ENCODE measurements around the gene OR1N2. TPM values are rescaled to one million over a fixed set of nuclear protein-coding genes. Genes with fewer than 3 reads are reported as not detected.
"Not testable (repeated sequence)": the region's sequence is repeated elsewhere in the genome, so short reads cannot be mapped to it uniquely, and the experiment has no call there.

Gene OR1N2
- not detected for polyA plus RNA-seq (ENCODE audit: insufficient read length in 4 of 4)

- no peak for DNase-seq (ENCODE audit: low read depth in 4 of 4, low spot score in 2 of 4)
Measured at GRCh38 chr9:122552812-122553211, at the start of gene OR1N2. TSS of gene OR1N2 (plus strand) at chr9:122553112. CDS start at chr9:122553212, 100 bp downstream.

- DNase-seq (ENCODE audit: low read depth in 4 of 4, low spot score in 2 of 4) = no peak
Measured at GRCh38 chr9:122506964-122507363, 45.9 kb upstream of the OR1N2 start.

GRCh38 chr9:122510502-122510901, 42.4 kb upstream of the OR1N2 start, which contains the start of gene OR1J2:
TSS of gene OR1J2 (plus strand) at chr9:122510802. CDS start at chr9:122510802, 0 bp downstream.
- DNase-seq (ENCODE audit: low read depth in 4 of 4, low spot score in 2 of 4) = no peak

- no peak for DNase-seq (ENCODE audit: low read depth in 4 of 4, low spot score in 2 of 4)
Measured at GRCh38 chr9:122518226-122518625, 34.7 kb upstream of the OR1N2 start.

GRCh38 chr9:122518841-122519240, 34.1 kb upstream of the OR1N2 start, which contains the start of gene OR1J4:
TSS of gene OR1J4 (plus strand) at chr9:122519141. CDS start at chr9:122519141, 0 bp downstream.
- DNase-seq (ENCODE audit: low read depth in 4 of 4, low spot score in 2 of 4) = no peak

- no peak for DNase-seq (ENCODE audit: low read depth in 4 of 4, low spot score in 2 of 4)
Measured at GRCh38 chr9:122519376-122519775, 33.5 kb upstream of the OR1N2 start.

GRCh38 chr9:122526602-122527001, 26.3 kb upstream of the OR1N2 start:
- DNase-seq (ENCODE audit: low read depth in 4 of 4, low spot score in 2 of 4) = no peak

GRCh38 chr9:122527193-122527592, 25.7 kb upstream of the OR1N2 start, which contains the start of gene OR1N1:
TSS of gene OR1N1 (minus strand) at chr9:122527293. CDS start at chr9:122527293, 0 bp downstream.
- DNase-seq (ENCODE audit: low read depth in 4 of 4, low spot score in 2 of 4) = no peak

GRCh38 chr9:122531157-122531556, 21.8 kb upstream of the OR1N2 start:
- DNase-seq (ENCODE audit: low read depth in 4 of 4, low spot score in 2 of 4) = not testable (repeated sequence)

GRCh38 chr9:122536134-122536533, 16.8 kb upstream of the OR1N2 start:
- no peak for DNase-seq (ENCODE audit: low read depth in 4 of 4, low spot score in 2 of 4)

GRCh38 chr9:122537066-122537465, 15.8 kb upstream of the OR1N2 start:
- DNase-seq (ENCODE audit: low read depth in 4 of 4, low spot score in 2 of 4) = not testable (repeated sequence)

- no peak for DNase-seq (ENCODE audit: low read depth in 4 of 4, low spot score in 2 of 4)
Measured at GRCh38 chr9:122538757-122539156, 14.2 kb upstream of the OR1N2 start.

GRCh38 chr9:122546196-122546595, 6.7 kb upstream of the OR1N2 start:
- DNase-seq (ENCODE audit: low read depth in 4 of 4, low spot score in 2 of 4) = no peak

- DNase-seq (ENCODE audit: low read depth in 4 of 4, low spot score in 2 of 4) = no peak
Measured at GRCh38 chr9:122551371-122551770, 1.5 kb upstream of the OR1N2 start.

- DNase-seq (ENCODE audit: low read depth in 4 of 4, low spot score in 2 of 4) = no peak
Measured at GRCh38 chr9:122561446-122561845, 8.5 kb downstream of the OR1N2 start.

- no peak for DNase-seq (ENCODE audit: low read depth in 4 of 4, low spot score in 2 of 4)
Measured at GRCh38 chr9:122562134-122562760, 9.3 kb downstream of the OR1N2 start.

- DNase-seq (ENCODE audit: low read depth in 4 of 4, low spot score in 2 of 4) = no peak
Measured at GRCh38 chr9:122567901-122568300, 15.0 kb downstream of the OR1N2 start.

GRCh38 chr9:122572456-122572855, 19.5 kb downstream of the OR1N2 start:
- DNase-seq (ENCODE audit: low read depth in 4 of 4, low spot score in 2 of 4) = no peak

GRCh38 chr9:122579874-122580273, 27.0 kb downstream of the OR1N2 start:
- DNase-seq (ENCODE audit: low read depth in 4 of 4, low spot score in 2 of 4) = no peak

- no peak for DNase-seq (ENCODE audit: low read depth in 4 of 4, low spot score in 2 of 4)
Measured at GRCh38 chr9:122580360-122580759, 27.4 kb downstream of the OR1N2 start.

- not testable (repeated sequence) for DNase-seq (ENCODE audit: low read depth in 4 of 4, low spot score in 2 of 4)
Measured at GRCh38 chr9:122583284-122583683, 30.4 kb downstream of the OR1N2 start, which contains the start of gene OR1L8. TSS of gene OR1L8 (minus strand) at chr9:122583384. CDS start at chr9:122568477, 14,907 bp downstream.
